ENCODE results near the gene E4F1. TPM values are rescaled to one million over a fixed set of nuclear protein-coding genes. Genes with fewer than 3 reads are reported as not detected.
A peak's percentile ranks its signal among the peaks of the same experiment; 100 is the strongest.
"Not testable (repeated sequence)": the region's sequence is repeated elsewhere in the genome, so short reads cannot be mapped to it uniquely, and the experiment has no call there.

Gene E4F1
- total RNA-seq, 2 donors from 2014 or later, result 32.0 to 33.6 TPM

DNA sequence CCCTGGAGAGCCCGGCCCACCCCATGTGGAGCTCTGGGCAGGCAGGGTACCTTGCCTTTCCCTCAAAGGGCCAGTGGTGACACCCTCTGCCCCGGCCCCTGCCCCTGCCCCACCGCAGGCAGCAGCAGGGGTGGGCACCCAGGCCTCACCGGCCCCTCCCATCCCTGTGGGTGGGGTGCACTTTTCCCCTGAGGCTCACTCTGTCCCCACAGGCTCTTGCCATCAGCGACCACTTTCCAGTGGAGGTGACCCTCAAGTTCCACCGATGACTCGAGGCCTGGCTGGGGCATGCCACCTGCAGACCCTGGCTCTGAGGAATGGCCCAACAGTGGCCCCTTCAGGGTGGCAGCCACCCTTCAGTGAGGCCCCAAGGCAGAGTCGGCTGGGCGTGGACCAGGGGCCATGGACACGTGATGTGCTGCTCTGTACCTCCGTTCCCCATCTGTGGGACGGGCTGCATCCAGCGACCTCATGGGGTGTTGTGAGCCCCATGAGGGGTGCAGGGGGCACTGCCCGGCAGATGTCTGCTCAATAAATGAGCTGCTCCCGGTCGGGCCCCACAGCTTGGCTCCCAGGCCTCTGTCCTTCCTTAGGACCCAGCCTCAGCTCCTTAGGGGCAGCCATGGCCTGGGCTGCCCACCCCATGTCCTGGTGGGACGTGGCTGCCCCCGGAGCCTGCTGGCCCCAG, 14.9 kb downstream of the E4F1 start:
- Mint-ChIP-seq H3K4me1 (peaks cover 5% of the 10 kb centered on the region), H3K4me3 (no peak overlapping the region), H3K36me3 (ENCODE audit: low read depth) (peaks cover 2% of the 10 kb centered on the region), H3K27ac (no peak overlapping the region), H3K27me3 (no peaks in the 10 kb centered on the region)
- H3K9me3 ChIP-seq (ENCODE audit: control insufficient read depth, low read length, poor library complexity, severe bottlenecking), result no peaks in the 10 kb centered on the region
- ATAC-seq (no peak), DNase-seq (no peak)

DNA sequence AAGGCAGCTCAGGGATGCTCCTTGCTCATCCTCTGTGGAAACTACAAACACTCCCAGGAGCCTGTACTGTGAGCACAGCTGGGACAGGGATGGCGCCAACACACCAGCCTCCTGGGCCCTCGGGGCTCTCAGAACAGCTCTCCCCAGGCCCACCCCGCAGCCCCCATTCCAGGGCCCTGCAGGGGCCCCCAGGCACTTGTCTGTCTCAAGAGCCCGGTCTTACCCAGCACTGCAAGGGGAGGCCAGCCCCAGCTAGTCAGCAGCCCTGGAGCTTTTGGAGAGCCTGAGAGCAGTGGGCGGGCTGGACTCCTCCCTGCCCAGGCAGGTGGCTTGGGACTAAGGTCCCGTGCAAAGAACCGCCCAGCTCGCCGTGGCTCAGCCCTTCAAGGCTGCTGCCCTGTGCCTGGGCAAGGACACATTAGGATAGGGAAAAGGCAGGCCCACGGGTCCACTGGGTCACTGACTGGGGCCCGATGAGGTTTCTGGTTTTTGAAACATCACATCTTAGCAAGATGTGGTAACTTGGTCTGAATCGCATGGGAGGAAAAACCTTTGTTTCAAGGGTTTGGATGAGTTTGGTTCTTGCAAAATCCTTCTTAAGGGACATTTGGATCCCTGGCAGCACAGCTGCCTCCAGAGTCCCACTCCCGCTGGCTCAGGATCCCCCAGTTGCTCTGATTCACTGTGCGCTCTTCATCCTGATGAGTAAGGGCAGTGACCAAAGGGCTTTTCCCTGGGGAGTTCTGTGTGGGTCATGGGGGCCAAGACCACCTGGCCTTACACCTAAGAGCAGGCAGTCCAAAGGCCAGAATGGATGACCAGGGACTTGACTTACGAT, 15.7 kb downstream of the E4F1 start:
- no peak for DNase-seq
- Mint-ChIP-seq H3K36me3 (ENCODE audit: low read depth) (no peaks in the 10 kb centered on the region), H3K4me3 (no peak overlapping the region), H3K27ac (no peak overlapping the region), H3K27me3 (no peaks in the 10 kb centered on the region), H3K4me1 (peaks cover 5% of the 10 kb centered on the region)
- H3K9me3 ChIP-seq (ENCODE audit: control insufficient read depth, low read length, poor library complexity, severe bottlenecking), result no peaks in the 10 kb centered on the region
- ATAC-seq, result no peak

GRCh38 chr16:2240331-2240730, 16.9 kb downstream of the E4F1 start:
- H3K27ac Mint-ChIP-seq; DNase-seq; H3K36me3 Mint-ChIP-seq (ENCODE audit: low read depth); H3K9me3 ChIP-seq (ENCODE audit: control insufficient read depth, low read length, poor library complexity, severe bottlenecking); H3K4me3 Mint-ChIP-seq; ATAC-seq; H3K27me3 Mint-ChIP-seq; H3K4me1 Mint-ChIP-seq: not testable (repeated sequence)

- Mint-ChIP-seq H3K27me3 (no peaks in the 10 kb centered on the region), H3K36me3 (ENCODE audit: low read depth) (no peaks in the 10 kb centered on the region), H3K4me1 (peaks cover 3% of the 10 kb centered on the region), H3K27ac (no peak overlapping the region), H3K4me3 (no peak overlapping the region)
- H3K9me3 ChIP-seq (ENCODE audit: control insufficient read depth, low read length, poor library complexity, severe bottlenecking), result no peaks in the 10 kb centered on the region
- ATAC-seq, result no peak
- DNase-seq, result no peak
Measured at GRCh38 chr16:2242598-2242997, 19.2 kb downstream of the E4F1 start.

DNA sequence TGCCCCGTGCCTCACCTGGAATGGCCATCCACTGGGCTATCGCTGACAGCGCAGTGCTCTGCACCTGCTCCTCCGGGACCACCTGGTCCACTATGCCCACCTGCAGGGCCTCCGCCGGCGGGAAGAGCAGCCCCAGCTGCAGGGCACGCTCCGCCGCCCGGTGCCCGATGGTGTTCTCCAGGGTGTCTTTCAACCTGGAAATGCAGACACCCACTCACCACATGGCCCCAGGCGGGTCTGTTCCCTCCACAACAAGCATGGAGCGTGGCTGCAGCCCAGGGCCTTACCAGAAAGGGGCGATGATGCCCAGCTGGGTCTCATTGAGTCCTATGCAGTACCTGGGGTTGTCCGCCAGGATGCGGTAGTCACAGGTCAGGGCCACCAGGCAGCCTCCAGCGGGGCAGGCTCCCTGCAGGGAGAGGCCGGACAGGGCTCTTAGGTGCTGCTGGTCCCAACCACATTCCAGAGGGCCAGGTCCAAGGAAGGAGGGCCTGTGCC, 19.7 kb downstream of the E4F1 start:
- DNase-seq (no peak), ATAC-seq (no peak)
- no peak overlapping the region for H3K4me3 Mint-ChIP-seq
- H3K9me3 ChIP-seq (ENCODE audit: control insufficient read depth, low read length, poor library complexity, severe bottlenecking), result no peaks in the 10 kb centered on the region
- no peak overlapping the region for H3K27ac Mint-ChIP-seq
- H3K36me3 Mint-ChIP-seq (ENCODE audit: low read depth), result no peaks in the 10 kb centered on the region
- H3K27me3 Mint-ChIP-seq, result no peaks in the 10 kb centered on the region
- peaks cover 3% of the 10 kb centered on the region for H3K4me1 Mint-ChIP-seq

DNA sequence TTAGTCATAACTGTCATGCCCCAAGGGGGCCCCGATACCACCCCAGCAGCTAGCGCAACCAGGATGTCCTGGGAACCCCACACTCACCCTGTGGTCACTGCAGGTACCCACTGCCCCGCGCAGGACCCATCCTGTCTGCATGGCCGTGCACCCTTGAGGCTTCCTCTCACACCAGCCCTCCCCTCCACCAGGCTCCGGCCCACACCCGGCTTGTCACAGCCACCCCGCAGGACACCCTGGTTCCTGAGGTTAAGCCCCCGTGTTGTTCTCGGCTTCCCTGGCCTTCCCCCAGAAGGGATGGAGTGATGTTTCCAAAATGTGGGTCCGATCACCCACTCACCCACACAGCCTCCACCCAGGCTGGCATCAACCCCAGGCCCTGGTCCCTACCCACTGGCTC, 20.4 kb downstream of the E4F1 start:
- Mint-ChIP-seq H3K27me3 (no peaks in the 10 kb centered on the region), H3K36me3 (ENCODE audit: low read depth) (no peaks in the 10 kb centered on the region), H3K4me3 (no peak overlapping the region), H3K4me1 (peaks cover 3% of the 10 kb centered on the region), H3K27ac (no peak overlapping the region)
- ATAC-seq (no peak), DNase-seq (no peak)
- H3K9me3 ChIP-seq (ENCODE audit: control insufficient read depth, low read length, poor library complexity, severe bottlenecking), result no peaks in the 10 kb centered on the region

DNA sequence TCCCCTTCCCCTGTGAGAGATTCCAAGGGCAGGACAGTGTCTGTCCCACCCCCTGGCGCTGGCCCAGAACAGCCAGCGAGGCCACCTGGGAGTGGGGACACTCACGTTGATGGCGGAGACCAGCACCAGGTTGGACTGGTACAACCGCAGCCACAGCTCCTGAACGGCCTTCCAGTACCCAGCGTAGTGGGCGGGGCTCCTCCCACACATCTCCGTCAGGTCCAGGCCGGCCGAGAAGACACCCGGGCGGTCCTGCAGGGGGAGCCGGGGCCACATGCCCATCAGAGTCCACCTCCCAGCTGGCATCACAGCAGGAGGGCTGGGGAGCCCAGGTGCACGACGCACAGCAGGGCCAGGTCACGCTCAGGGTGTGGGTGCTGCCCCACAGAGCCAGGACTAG, 20.9 kb downstream of the E4F1 start:
- H3K9me3 ChIP-seq (ENCODE audit: control insufficient read depth, low read length, poor library complexity, severe bottlenecking), result no peaks in the 10 kb centered on the region
- no peaks in the 10 kb centered on the region for H3K36me3 Mint-ChIP-seq (ENCODE audit: low read depth)
- DNase-seq (no peak), ATAC-seq (no peak)
- H3K27ac Mint-ChIP-seq, result no peak overlapping the region
- peaks cover 3% of the 10 kb centered on the region for H3K4me1 Mint-ChIP-seq
- H3K4me3 Mint-ChIP-seq, result no peak overlapping the region
- H3K27me3 Mint-ChIP-seq, result no peaks in the 10 kb centered on the region

DNA sequence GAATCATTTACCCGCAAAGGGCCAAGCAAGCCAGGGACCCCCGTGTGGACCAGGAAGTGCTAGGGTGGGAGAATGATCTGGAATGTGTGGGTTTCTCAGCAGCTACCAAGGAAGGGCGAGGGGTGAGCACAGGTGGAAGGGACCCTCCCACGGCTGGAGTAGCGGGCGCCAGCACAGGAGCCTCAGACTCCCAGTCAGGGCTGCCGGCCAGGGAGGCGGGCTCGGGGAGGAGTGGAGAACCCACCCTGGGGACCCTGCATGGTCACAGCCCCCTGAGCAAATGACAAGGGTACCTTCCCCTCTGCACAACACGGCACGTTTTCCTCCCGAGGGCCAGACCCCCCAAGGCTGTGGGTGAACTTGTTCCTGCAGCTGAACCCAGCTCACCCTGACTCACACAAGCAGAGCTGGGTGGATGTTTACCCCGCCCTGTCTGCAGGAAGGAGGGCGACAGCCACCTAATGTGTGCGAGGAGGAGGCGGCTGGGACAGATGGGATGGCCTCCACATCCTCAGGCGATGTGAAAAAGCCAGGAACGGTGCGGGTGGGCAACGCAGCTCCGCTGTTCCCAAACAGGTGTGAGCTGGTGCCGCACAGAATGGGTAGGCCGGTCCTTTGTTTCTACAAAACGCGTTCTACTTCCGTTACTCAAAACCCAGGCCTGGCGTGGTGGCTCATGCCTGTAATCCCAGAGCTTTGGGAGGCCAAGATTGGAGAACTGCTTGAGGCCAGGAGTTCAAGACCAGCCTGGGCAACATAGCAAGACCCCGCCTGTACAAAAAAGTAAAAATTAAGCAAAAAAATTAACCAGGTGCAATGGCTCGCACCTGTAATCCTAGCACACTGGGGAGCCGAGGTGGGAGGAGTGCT, 21.8 kb downstream of the E4F1 start:
- Mint-ChIP-seq H3K27ac (no peak overlapping the region), H3K27me3 (no peaks in the 10 kb centered on the region), H3K36me3 (ENCODE audit: low read depth) (no peaks in the 10 kb centered on the region), H3K4me3 (no peak overlapping the region), H3K4me1 (peaks cover 3% of the 10 kb centered on the region)
- no peak for DNase-seq
- H3K9me3 ChIP-seq (ENCODE audit: control insufficient read depth, low read length, poor library complexity, severe bottlenecking), result no peaks in the 10 kb centered on the region
- no peak for ATAC-seq

DNA sequence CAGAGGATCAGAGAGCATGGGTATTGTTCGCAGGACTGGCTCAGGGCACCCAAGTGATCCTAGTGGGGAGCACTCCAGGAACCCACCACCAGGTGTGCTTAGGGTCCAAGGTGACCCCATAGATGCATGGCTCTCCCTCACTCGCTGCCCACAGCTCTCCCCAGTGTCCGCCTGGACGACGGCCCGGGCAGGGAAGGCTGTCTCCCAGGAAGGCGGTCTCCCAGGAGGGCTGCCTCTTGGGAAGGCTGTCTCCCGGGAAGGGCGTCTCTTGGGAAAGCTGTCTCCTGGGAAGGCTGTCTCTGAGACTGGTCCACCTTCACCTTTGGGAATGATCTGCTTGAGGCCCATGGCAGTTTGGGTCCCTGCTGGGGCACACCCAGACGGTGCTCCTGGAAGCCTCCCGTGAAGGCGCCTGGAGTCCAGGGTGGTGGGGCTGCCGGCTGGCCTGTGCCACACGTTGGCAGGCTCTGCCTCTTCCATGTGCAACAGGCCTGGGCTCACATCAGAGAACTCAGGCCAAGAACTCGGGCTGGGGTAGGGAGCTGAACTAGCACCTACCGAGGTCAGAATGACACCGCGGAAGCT, 23.0 kb downstream of the E4F1 start:
- no peak for DNase-seq

GRCh38 chr16:2250652-2251295, 27.4 kb downstream of the E4F1 start:
- no peaks in the 10 kb centered on the region for H3K27me3 Mint-ChIP-seq
- H3K27ac Mint-ChIP-seq, result peak overlapping the region; percentile 93
- H3K9me3 ChIP-seq (ENCODE audit: control insufficient read depth, low read length, poor library complexity, severe bottlenecking), result no peaks in the 10 kb centered on the region
- H3K4me3 Mint-ChIP-seq, result peak overlapping the region; percentile 93
- peaks cover 3% of the 10 kb centered on the region for H3K4me1 Mint-ChIP-seq
- DNase-seq, result peak in 2 of 3 donors; percentile 26 to 36
- H3K36me3 Mint-ChIP-seq (ENCODE audit: low read depth), result no peaks in the 10 kb centered on the region
- ATAC-seq, result peak; percentile 42

More for the DNA sequence above, 23.0 kb downstream of the E4F1 start:
- Mint-ChIP-seq H3K27me3 (no peaks in the 10 kb centered on the region), H3K36me3 (ENCODE audit: low read depth) (no peaks in the 10 kb centered on the region), H3K4me1 (peaks cover 6% of the 10 kb centered on the region), H3K4me3 (no peak overlapping the region), H3K27ac (no peak overlapping the region)
- ATAC-seq, result no peak
- H3K9me3 ChIP-seq (ENCODE audit: control insufficient read depth, low read length, poor library complexity, severe bottlenecking), result no peaks in the 10 kb centered on the region

DNA sequence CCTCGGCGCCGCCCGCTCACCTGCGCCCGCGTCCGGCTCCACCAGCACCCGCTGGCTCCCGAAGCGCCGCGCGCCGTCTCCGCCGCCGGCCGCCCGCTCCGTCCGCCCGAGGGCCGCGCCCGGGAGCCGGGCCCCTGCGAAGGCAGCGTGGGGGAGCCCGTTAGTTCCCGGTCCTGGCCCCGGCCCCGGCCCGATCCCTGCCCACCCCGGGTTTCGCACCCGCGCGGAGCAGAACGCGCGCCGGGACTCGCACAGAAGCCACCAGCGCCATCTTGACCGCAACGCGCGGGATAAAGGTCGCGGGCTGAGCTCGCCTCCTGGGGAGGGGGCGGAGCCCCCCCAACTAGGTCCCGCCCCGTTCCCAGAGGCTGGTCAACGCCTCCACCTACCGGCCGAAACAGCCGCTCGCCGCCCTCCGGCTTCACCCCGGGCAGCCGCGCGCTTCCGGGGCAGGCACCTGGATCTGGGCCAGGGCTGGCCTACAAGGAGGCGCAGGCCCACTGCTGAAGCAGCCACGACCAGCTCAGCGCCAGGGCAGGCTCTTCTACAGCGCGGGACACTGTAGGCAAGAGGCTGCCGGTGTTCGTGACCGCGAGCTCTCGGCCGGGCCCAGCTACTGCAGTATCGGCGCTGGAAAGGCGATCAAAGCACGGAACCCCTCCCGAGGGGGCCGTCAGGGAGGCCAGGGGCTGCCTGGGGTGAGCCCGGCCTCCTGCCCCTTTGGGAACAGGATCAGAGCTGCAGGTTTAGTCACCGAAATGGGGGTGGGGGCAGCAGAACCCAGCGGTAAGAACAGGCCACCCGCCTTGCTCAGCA, 28.1 kb downstream of the E4F1 start, which contains the start of gene ECI1:
Gene ECI1 (minus strand): TSS at position 292 of the 816 bp plus-strand sequence. CDS start 21 bp downstream, at position 271.
- Mint-ChIP-seq H3K4me1 (peaks cover 3% of the 10 kb centered on the region), H3K27ac (peak within 1 kb of the TSS; percentile 93), H3K4me3 (peak within 1 kb of the TSS; percentile 93), H3K36me3 (ENCODE audit: low read depth) (peaks cover under 1% of the 10 kb centered on the region), H3K27me3 (no peaks in the 10 kb centered on the region)
- ATAC-seq (peak; percentile 80), DNase-seq (peak; percentile 58 to 72 (median 71))
- no peaks in the 10 kb centered on the region for H3K9me3 ChIP-seq (ENCODE audit: control insufficient read depth, low read length, poor library complexity, severe bottlenecking)

GRCh38 chr16:2252806-2253148, 29.4 kb downstream of the E4F1 start:
- Mint-ChIP-seq H3K27ac (peak overlapping the region; percentile 76), H3K4me1 (peaks cover 3% of the 10 kb centered on the region), H3K27me3 (no peaks in the 10 kb centered on the region), H3K4me3 (no peak overlapping the region), H3K36me3 (ENCODE audit: low read depth) (peaks cover 2% of the 10 kb centered on the region)
- no peaks in the 10 kb centered on the region for H3K9me3 ChIP-seq (ENCODE audit: control insufficient read depth, low read length, poor library complexity, severe bottlenecking)
- no peak for DNase-seq
- no peak for ATAC-seq

All from T-helper 17 cell (primary cell).